Brain microvascular endothelial cell (primary cell): ENCODE measurements around the gene LYST.

Source experiments
- DNase-seq: peaks from one replicate; pipeline ENCODE4 v3.0.0-alpha.2; 2020
- H3K27ac ChIP-seq: fragments of 250-450 bp; sonication (Bioruptor Pico); 2 replicates; pipeline ENCODE4 v1.5.1; 2020; ENCODE audit warnings: mild to moderate bottlenecking, moderate library complexity
- H3K27me3 ChIP-seq: fragments of 250-450 bp; sonication (Bioruptor Pico); replicated peaks from 2 replicates; pipeline ENCODE4 v1.5.1; 2020; ENCODE audit warnings: mild to moderate bottlenecking
- H3K36me3 ChIP-seq: fragments of 250-450 bp; sonication (Bioruptor Pico); replicated peaks from 2 replicates; pipeline ENCODE4 v1.5.1; 2020; ENCODE audit warnings: mild to moderate bottlenecking
- H3K4me3 ChIP-seq: 2 replicates; pipeline ENCODE4 v1.5.1; 2011; ENCODE audit warnings: low read depth, mild to moderate bottlenecking, control low read depth, low read length, moderate library complexity
- in situ Hi-C: cut with HindIII; loops from 2 replicates; pipeline ENCODE4 v1.10.0; 2017; ENCODE audit warnings: low sequenced_read_pairs, low pct_ligation_motif_present
- TF ChIP-seq, protein P1 (sequence below): IDR thresholded peaks from 2 replicates; pipeline ENCODE4 v1.5.1; 2011; ENCODE audit warnings: low read depth, mild to moderate bottlenecking, moderate library complexity, low read length, control low read depth, inconsistent platforms; ENCODE audit errors: missing control alignments

The LYST gene

DNA sequence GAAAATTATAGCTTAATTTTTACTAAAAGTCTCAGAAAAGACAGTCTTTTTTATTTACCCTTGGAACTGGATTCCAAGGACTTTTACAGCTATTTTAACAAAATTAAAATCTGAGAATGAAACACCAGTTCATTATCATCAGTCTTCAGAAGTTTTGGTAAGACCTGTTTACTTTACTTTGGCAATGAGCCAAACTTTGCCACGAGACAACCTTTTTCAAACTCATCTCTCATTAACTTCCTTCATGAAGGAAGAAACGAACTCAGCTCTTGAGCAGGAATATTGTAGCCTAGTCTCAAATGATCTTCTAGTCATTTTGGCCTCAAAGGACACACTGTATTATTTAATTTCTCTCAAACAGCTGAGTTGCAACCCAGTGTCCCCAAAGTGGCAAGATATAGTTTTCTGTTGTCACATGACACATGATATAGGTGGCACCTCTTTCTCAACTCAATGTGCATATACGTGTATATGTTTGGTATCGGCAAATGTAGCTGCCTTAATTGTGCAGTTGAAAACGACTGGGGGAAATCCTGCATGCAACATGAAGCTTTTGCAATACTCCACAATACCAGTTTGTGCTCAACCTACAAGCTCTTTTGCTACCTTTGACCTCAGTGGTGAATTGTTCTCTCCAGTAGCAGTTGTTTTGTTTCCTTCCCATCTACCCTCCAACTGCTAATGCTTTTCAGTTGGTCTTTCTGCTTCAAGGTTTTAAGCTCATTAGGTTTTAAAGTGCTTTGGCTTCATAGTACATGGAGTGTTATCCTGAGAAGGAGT lies 208.8 kb downstream of the LYST start:
- Histone ChIP-seq H3K36me3 (no peaks in the 10 kb centered on the region), H3K27ac (no peak overlapping the region), H3K4me3 (no peak overlapping the region), H3K27me3 (no peaks in the 10 kb centered on the region)
- in situ Hi-C loops, result no loop called here
- DNase-seq, result no peak
- TF ChIP-seq, protein P1, sequence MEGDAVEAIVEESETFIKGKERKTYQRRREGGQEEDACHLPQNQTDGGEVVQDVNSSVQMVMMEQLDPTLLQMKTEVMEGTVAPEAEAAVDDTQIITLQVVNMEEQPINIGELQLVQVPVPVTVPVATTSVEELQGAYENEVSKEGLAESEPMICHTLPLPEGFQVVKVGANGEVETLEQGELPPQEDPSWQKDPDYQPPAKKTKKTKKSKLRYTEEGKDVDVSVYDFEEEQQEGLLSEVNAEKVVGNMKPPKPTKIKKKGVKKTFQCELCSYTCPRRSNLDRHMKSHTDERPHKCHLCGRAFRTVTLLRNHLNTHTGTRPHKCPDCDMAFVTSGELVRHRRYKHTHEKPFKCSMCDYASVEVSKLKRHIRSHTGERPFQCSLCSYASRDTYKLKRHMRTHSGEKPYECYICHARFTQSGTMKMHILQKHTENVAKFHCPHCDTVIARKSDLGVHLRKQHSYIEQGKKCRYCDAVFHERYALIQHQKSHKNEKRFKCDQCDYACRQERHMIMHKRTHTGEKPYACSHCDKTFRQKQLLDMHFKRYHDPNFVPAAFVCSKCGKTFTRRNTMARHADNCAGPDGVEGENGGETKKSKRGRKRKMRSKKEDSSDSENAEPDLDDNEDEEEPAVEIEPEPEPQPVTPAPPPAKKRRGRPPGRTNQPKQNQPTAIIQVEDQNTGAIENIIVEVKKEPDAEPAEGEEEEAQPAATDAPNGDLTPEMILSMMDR, result no peak

GRCh38 chr1:235657269-235657668 lies 209.4 kb downstream of the LYST start:
- TF ChIP-seq, protein P1, result no peak
- no peak overlapping the region for H3K4me3 ChIP-seq
- H3K36me3 ChIP-seq, result no peaks in the 10 kb centered on the region
- in situ Hi-C loops, result no loop called here
- H3K27me3 ChIP-seq, result no peaks in the 10 kb centered on the region
- no peak overlapping the region for H3K27ac ChIP-seq
- no peak for DNase-seq

- Histone ChIP-seq H3K27me3 (peaks cover 4% of the 10 kb centered on the region), H3K27ac (no peak overlapping the region), H3K36me3 (no peaks in the 10 kb centered on the region), H3K4me3 (no peak overlapping the region)
- TF ChIP-seq, protein P1, result no peak
- in situ Hi-C loops, result no loop called here
- DNase-seq, result no peak
Observed at GRCh38 chr1:235652364-235652763, 214.3 kb downstream of the LYST start.

GRCh38 chr1:235651170-235651806 lies 215.4 kb downstream of the LYST start:
- DNase-seq, result no peak
- Histone ChIP-seq H3K27me3 (peaks cover 4% of the 10 kb centered on the region), H3K4me3 (no peak overlapping the region), H3K27ac (no peak overlapping the region), H3K36me3 (no peaks in the 10 kb centered on the region)
- in situ Hi-C loops, result no loop called here
- TF ChIP-seq, protein P1, result no peak

DNA sequence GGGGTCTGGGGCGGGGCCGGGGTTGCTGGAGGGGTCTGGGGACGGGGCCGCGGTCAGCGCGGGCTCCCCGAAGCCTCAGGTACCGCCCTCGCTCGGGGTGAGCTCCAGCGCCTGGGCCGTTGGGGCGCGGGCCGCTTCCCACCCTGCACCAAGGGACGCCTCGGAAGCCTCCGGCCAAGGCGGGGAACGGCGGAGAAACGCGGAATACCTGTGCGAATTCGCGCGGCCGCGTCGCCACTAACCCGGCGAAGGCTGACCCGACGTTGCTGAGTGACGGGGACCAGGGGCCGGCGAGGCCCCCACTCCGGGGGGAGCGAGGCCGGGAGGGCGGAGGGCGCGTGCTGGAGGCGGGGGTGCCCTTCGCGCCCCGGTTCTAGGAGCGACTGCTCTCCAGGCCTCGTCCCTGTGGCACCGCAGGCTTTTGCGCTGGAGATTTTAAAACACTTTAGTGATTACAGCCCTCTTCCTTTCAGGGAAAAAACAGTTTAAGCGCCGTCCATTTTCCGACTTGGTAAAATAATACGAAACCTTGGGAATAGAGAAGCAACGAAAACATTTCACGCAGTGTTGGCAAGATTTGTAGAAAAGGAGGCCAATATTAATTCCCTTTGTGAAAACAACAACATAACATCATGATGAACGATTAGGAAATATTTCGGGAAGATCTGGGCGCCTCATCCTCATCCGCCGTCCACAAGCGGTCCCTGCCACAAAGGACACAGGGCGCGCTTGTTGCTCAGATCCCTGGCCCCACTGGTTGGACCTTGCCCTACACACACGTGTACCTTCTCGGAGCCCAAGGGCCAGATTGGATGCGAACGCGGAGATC lies 216.2 kb downstream of the LYST start:
- peak overlapping the region; percentile 43 for H3K4me3 ChIP-seq
- in situ Hi-C loops, result no loop called here
- DNase-seq, result no peak
- H3K27me3 ChIP-seq, result peaks cover 4% of the 10 kb centered on the region
- H3K36me3 ChIP-seq, result no peaks in the 10 kb centered on the region
- H3K27ac ChIP-seq, result no peak overlapping the region
- TF ChIP-seq, protein P1, result no peak
